Lung (tissue), 16 donors: Measurements from ENCODE around the gene HOXA6. TPM values are rescaled to one million over a fixed set of nuclear protein-coding genes. Genes with fewer than 3 reads are reported as not detected.

ENCODE experiments used
- ATAC-seq: fragments of 200-7000 bp; cut with Tn5 transposase; one replicate; pipeline ENCODE4 v1.9.1; 2020; ENCODE audit warnings: moderate number of reproducible peaks; ENCODE audit not compliant: insufficient read depth, low FRiP score
- DNase-seq, 3 donors: peaks; one replicate each; pipeline ENCODE4 v3.0.0-alpha.2; 2013 to 2017
- H3K27ac ChIP-seq, 2 donors: one replicate each; pipeline ENCODE4 v1.5.1; 2013; ENCODE audit warnings: mild to moderate bottlenecking in 2 of 2, moderate library complexity in 2 of 2, control low read depth in 1 of 2, inconsistent platforms in 1 of 2, low read depth in 1 of 2, low read length in 1 of 2
- H3K27me3 ChIP-seq, 3 donors: one replicate each; pipeline ENCODE4 v1.5.1; 2013; ENCODE audit warnings: low read length in 2 of 3; ENCODE audit not compliant: control insufficient read depth in 3 of 3, insufficient read depth in 3 of 3
- H3K36me3 ChIP-seq, 4 donors: one replicate each; pipeline ENCODE4 v1.5.1; 2013; ENCODE audit warnings: low read length in 4 of 4, mild to moderate bottlenecking in 1 of 4, moderate library complexity in 1 of 4; ENCODE audit not compliant: control insufficient read depth in 4 of 4, insufficient read depth in 4 of 4
- H3K4me1 ChIP-seq, 5 donors: one replicate each; pipeline ENCODE4 v1.5.1; 2013; ENCODE audit warnings: low read length in 5 of 5, mild to moderate bottlenecking in 2 of 5, moderate library complexity in 1 of 5; ENCODE audit not compliant: control insufficient read depth in 5 of 5, insufficient read depth in 5 of 5
- H3K4me3 ChIP-seq: one replicate; pipeline ENCODE4 v1.5.1; 2013; ENCODE audit warnings: mild to moderate bottlenecking, control low read depth, moderate library complexity
- H3K9ac ChIP-seq, 2 donors: one replicate each; pipeline ENCODE4 v1.5.1; 2013; ENCODE audit warnings: low read length in 2 of 2, control low read depth in 1 of 2; ENCODE audit not compliant: insufficient read depth in 1 of 2
- H3K9me3 ChIP-seq, 4 donors: one replicate each; pipeline ENCODE4 v1.5.1; 2013; ENCODE audit warnings: low read length in 3 of 4, mild to moderate bottlenecking in 1 of 4, moderate library complexity in 1 of 4; ENCODE audit not compliant: control insufficient read depth in 4 of 4, insufficient read depth in 3 of 4
- CTCF ChIP-seq: IDR thresholded peaks from 2 replicates; pipeline ENCODE4 v1.5.1; 2012; ENCODE audit warnings: mild to moderate bottlenecking; ENCODE audit errors: control extremely low read depth, extremely low read depth
- WGBS, 2 donors: extraction: QIAGEN DNeasy Blood & Tissue Kit; methylation state at CpG; one replicate each; pipeline ENCODE4 v1.1.7; 2013; 5-methylcytosine and 5-hydroxymethylcytosine counted together
- long read RNA-seq, 5 donors: transcript quantifications; one replicate each; lab custom pipeline, GENCODE V29; 2026
- polyA plus RNA-seq, 2 donors: library from polyadenylated mRNA; stranded (reverse); fragments of 200-250 nt; gene quantifications; one replicate each; pipeline ENCODE4 v1.2.1, GENCODE V29; 2013
- total RNA-seq, 2 donors: library from RNA; depleted of rRNA in 1 of 2; stranded (reverse); fragments of >200 nt in 1 of 2; gene quantifications; one replicate each; pipeline ENCODE4 v1.2.1, GENCODE V29; 2014 to 2021
- donor health status: control.
- donor health status: control.
- donor health status: Bipolar disorder and iron deficiency.
- donor health status: healthy.
- donor health status: DM: yes; HTN: yes; CAD: no.

Gene HOXA6
- total RNA-seq (1 to 10 TPM; 4.7 to 7.7 TPM), polyA plus RNA-seq (under 1 TPM; 0.49 to 0.94 TPM)
- long read RNA-seq, donor 1, partial matches to known transcripts, result 0 of 2 reads
- long read RNA-seq, donor 1, other reads (novel, unspliced or antisense), result 0 of 2 reads
- long read RNA-seq, donor 2, result 0 reads
- long read RNA-seq, donor 3, partial matches to known transcripts, result 0 of 2 reads
- long read RNA-seq, donor 3, other reads (novel, unspliced or antisense), result 0 of 2 reads
- long read RNA-seq, donor 4, transcript HOXA6-201 (2 exons, 989 nt), result major isoform, 5 of 5 reads
- long read RNA-seq, donor 4, partial matches to known transcripts, result 0 of 5 reads
- long read RNA-seq, donor 4, other reads (novel, unspliced or antisense), result 0 of 5 reads
- long read RNA-seq, donor 5, transcript HOXA6-201 (2 exons, 989 nt), result major isoform, 7 of 7 reads
- long read RNA-seq, donor 5, partial matches to known transcripts, result 0 of 7 reads
- long read RNA-seq, donor 5, other reads (novel, unspliced or antisense), result 0 of 7 reads

- H3K9ac ChIP-seq, result peak within 1 kb of the TSS; percentile 25 to 96
- peaks cover 0 to 54% (median 14%) of the 10 kb centered on the region in 3 donors for H3K27me3 ChIP-seq
- 10 to 17% methylated on average over 63 of the region's 63 CpGs for WGBS, 2 donors
- peak within 1 kb of the TSS in 1 of 2 donors; percentile 95 for H3K27ac ChIP-seq
- peaks cover 0 to 51% (median 8%) of the 10 kb centered on the region in 5 donors for H3K4me1 ChIP-seq
- no peak for TF ChIP-seq CTCF
- peaks cover 0 to 4% (median 0%) of the 10 kb centered on the region in 4 donors for H3K9me3 ChIP-seq
- ATAC-seq, result no peak
- peaks cover 0 to 17% (median under 1%) of the 10 kb centered on the region in 4 donors for H3K36me3 ChIP-seq
- H3K4me3 ChIP-seq, result peak within 1 kb of the TSS; percentile 14
- peak; percentile 86 to 93 (median 90) for DNase-seq
Observed at GRCh38 chr7:27147199-27148030, at the start of gene HOXA6. Gene HOXA6, minus strand, starts transcription at chr7:27147774. Its CDS starts 25 bp downstream, at chr7:27147749.

DNA sequence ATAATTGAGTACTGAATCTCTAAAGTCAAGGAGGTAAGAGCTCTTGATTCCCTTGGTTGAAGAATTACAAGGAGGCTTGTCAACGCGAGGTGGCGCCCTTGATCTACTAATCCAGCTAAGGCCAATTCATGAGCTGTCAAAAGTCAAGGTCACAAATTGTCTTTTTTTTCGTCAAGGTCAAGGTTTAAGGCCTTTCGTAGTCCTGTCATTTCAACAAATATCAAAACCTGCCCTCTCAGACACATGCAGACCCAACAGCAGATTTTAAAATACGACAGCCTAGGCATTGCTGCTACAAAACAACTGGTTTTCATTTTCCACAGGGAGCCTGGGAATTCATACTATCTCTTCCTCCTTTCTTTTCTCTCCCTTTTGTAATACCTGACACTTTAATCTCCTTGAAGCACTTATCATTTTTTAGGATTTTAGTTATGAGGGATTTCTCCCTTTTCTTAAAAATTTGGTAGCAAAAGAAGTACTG lies 48.8 kb upstream of the HOXA6 start:
- DNase-seq, result peak; percentile 83 to 87 (median 86)
- Histone ChIP-seq H3K4me1 (peaks cover 0 to 37% (median 7%) of the 10 kb centered on the region in 5 donors), H3K27ac (no peak overlapping the region), H3K9me3 (peaks cover 0 to 9% (median 0%) of the 10 kb centered on the region in 4 donors), H3K9ac (no peak overlapping the region), H3K4me3 (no peak overlapping the region), H3K36me3 (no peaks in the 10 kb centered on the region), H3K27me3 (peaks cover 3 to 88% (median 85%) of the 10 kb centered on the region in 3 donors)
- TF ChIP-seq CTCF, result peak; percentile 48
- no peak for ATAC-seq
- WGBS, 2 donors, result 1 to 2% methylated on average over 6 of the region's 6 CpGs

GRCh38 chr7:27194686-27195379 lies 47.3 kb upstream of the HOXA6 start:
- 33 to 38% methylated on average over 9 of the region's 9 CpGs for WGBS, 2 donors
- H3K9ac ChIP-seq, result no peak overlapping the region
- no peak for TF ChIP-seq CTCF
- H3K9me3 ChIP-seq, result peaks cover 0 to 5% (median 0%) of the 10 kb centered on the region in 4 donors
- no peaks in the 10 kb centered on the region for H3K36me3 ChIP-seq
- H3K4me3 ChIP-seq, result no peak overlapping the region
- peaks cover 3 to 91% (median 90%) of the 10 kb centered on the region in 3 donors for H3K27me3 ChIP-seq
- no peak for ATAC-seq
- peak in 2 of 3 donors; percentile 10 to 19 for DNase-seq
- H3K4me1 ChIP-seq, result peaks cover 0 to 25% (median 7%) of the 10 kb centered on the region in 5 donors
- no peak overlapping the region for H3K27ac ChIP-seq
